Naive thymus-derived CD4-positive, alpha-beta T cell (primary cell): Measurements from ENCODE around the gene PI4KA. TPM values are rescaled to one million over a fixed set of nuclear protein-coding genes. Genes with fewer than 3 reads are reported as not detected.

Source experiments
- ATAC-seq: fragments of 150-1000 bp; cut with Tn5 transposase; 2 replicates; pipeline ENCODE4 v1.10.0; 2021; ENCODE audit warnings: mild to moderate bottlenecking, moderate library complexity
- CTCF ChIA-PET: fragments of 350-600 bp; sonication (Branson Sonifier 250); formaldehyde crosslinking; loops from one replicate; lab custom pipeline; 2021; ENCODE audit warnings: antibody characterized with exemption; lab: Charles Lee
- POLR2A ChIA-PET: fragments of 350-600 bp; sonication (Branson Sonifier 250); formaldehyde crosslinking; loops from one replicate; lab custom pipeline; 2021; ENCODE audit warnings: antibody characterized with exemption, inconsistent platforms; lab: Charles Lee
- DNase-seq, 9 donors: peaks; one replicate each; pipeline versions ENCODE4 v3.0.0 to v3.0.0-alpha.2; 2020 to 2022; ENCODE audit warnings: mixed read lengths in 1 of 9
- H3K27ac ChIP-seq: one replicate; pipeline ENCODE4 v1.7.0; 2013; ENCODE audit warnings: mild to moderate bottlenecking, low read depth, low read length, moderate library complexity
- H3K27me3 ChIP-seq, 2 donors: one replicate each; pipeline ENCODE4 v1.7.0; 2013; ENCODE audit warnings: low read length in 2 of 2, mild to moderate bottlenecking in 2 of 2, moderate library complexity in 2 of 2; ENCODE audit not compliant: control insufficient read depth in 2 of 2, insufficient read depth in 2 of 2
- H3K36me3 ChIP-seq, 3 experiments: 1 replicate in 2 of 3; 2 replicates in 1 of 3; pipeline ENCODE4 v1.7.0; 2013; ENCODE audit warnings: low read length in 3 of 3, mild to moderate bottlenecking in 3 of 3, moderate library complexity in 1 of 3; ENCODE audit not compliant: insufficient read depth in 3 of 3, control insufficient read depth in 2 of 3
- H3K4me1 ChIP-seq, 2 donors: one replicate each; pipeline ENCODE4 v1.7.0; 2013; ENCODE audit warnings: low read length in 2 of 2, mild to moderate bottlenecking in 2 of 2, moderate library complexity in 1 of 2; ENCODE audit not compliant: control insufficient read depth in 2 of 2, insufficient read depth in 2 of 2
- H3K4me3 ChIP-seq: 2 replicates; pipeline ENCODE4 v1.7.0; 2013; ENCODE audit warnings: mild to moderate bottlenecking, low read length
- H3K9me3 ChIP-seq, 3 experiments: 1 replicate in 2 of 3; 2 replicates in 1 of 3; pipeline ENCODE4 v1.7.0; 2013; ENCODE audit warnings: low read length in 3 of 3; ENCODE audit not compliant: control insufficient read depth in 2 of 3
- H3K27ac Mint-ChIP-seq, 9 donors: one replicate each; pipeline ENCODE4 v1.8.0; 2020 to 2022; ENCODE audit warnings: mixed read lengths in 9 of 9, mild to moderate bottlenecking in 8 of 9, moderate library complexity in 5 of 9, inconsistent platforms in 2 of 9
- H3K27me3 Mint-ChIP-seq, 5 donors: one replicate each; pipeline ENCODE4 v1.8.0; 2021 to 2022; ENCODE audit warnings: mixed read lengths in 5 of 5, mild to moderate bottlenecking in 1 of 5
- H3K36me3 Mint-ChIP-seq, 5 donors: one replicate each; pipeline ENCODE4 v1.8.0; 2020 to 2022; ENCODE audit warnings: mixed read lengths in 5 of 5, mild to moderate bottlenecking in 3 of 5, inconsistent platforms in 1 of 5
- H3K4me1 Mint-ChIP-seq, 7 donors: one replicate each; pipeline ENCODE4 v1.8.0; 2020 to 2022; ENCODE audit warnings: mixed read lengths in 7 of 7, mild to moderate bottlenecking in 3 of 7, inconsistent platforms in 1 of 7
- H3K4me3 Mint-ChIP-seq, 10 donors: one replicate each; pipeline ENCODE4 v1.8.0; 2020 to 2022; ENCODE audit warnings: mild to moderate bottlenecking in 10 of 10, mixed read lengths in 10 of 10, moderate library complexity in 6 of 10, inconsistent platforms in 2 of 10
- H3K9me3 Mint-ChIP-seq, 11 donors: one replicate each; pipeline ENCODE4 v1.8.0; 2020 to 2022; ENCODE audit warnings: mixed read lengths in 11 of 11, mild to moderate bottlenecking in 4 of 11, inconsistent platforms in 1 of 11, moderate library complexity in 1 of 11
- intact Hi-C, 2 donors: fragments of 100-400 bp; cut with micrococcal nuclease; formaldehyde crosslinking; loops; one replicate each; pipeline ENCODE4 v1.15.1; 2023
- polyA plus RNA-seq, 2 donors: library from polyadenylated mRNA; unstranded; fragments of 300-500 nt; fragmentation: Illumina TruSeq; gene quantifications; one replicate each; pipeline ENCODE4 v1.2.3, GENCODE V29; 2021
- total RNA-seq, 6 experiments: library from RNA in 5 of 6; stranded (reverse) in 5 of 6; gene quantifications; 1 replicate in 5 of 6; 2 replicates in 1 of 6; pipeline ENCODE4 v1.2.3 and lab custom pipeline; 2021 to 2026

PI4KA gene
- total and polyA plus RNA-seq, 7 experiments from 2014 or later, result 40.1 to 181 (median 156) TPM

DNA sequence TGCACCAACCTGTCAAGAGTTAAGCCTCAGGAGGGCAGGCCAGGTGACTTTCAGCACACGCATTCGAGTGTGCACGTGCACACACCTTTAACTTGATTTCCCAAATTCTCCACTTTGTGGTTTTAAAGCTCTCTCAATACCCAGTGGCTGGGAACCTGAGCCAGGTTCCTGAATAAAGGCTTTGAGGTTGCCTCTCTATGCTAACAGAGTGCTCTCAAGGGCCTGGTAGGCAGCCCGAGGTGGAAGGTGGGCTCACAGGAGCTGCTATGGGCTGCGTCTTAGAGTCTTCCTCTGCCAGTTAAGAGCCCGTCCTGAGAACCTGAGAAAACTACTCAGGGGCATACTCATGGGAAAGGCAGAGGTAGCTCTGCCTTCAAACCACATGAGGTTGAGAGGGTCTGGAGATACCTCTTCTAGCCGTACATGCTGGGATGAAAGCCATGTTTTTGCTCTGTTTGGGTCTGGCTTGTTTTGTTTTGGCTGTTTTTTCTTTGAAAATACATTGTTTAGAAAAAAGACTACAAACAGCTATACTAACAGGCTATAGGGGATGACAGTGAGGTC is 96.3 kb downstream of the PI4KA start:
- Mint-ChIP-seq H3K27ac (peak overlapping the region in 1 of 9 donors; percentile 10), H3K36me3 (peaks cover 10 to 54% (median 21%) of the 10 kb centered on the region in 5 donors), H3K9me3 (no peaks in the 10 kb centered on the region), H3K27me3 (no peaks in the 10 kb centered on the region), H3K4me3 (no peak overlapping the region), H3K4me1 (peaks cover 0 to 5% (median 0%) of the 10 kb centered on the region in 7 donors)
- no peak overlapping the region for H3K27ac ChIP-seq
- ChIA-PET CTCF (no interaction called here), POLR2A (no interaction called here)
- H3K4me1 ChIP-seq, result no peaks in the 10 kb centered on the region
- H3K9me3 ChIP-seq, result no peaks in the 10 kb centered on the region
- DNase-seq (no peak), ATAC-seq (no peak)
- no peaks in the 10 kb centered on the region for H3K27me3 ChIP-seq
- intact Hi-C loops, result no loop called here
- H3K36me3 ChIP-seq, result peaks cover 27 to 69% (median 33%) of the 10 kb centered on the region in 3 experiments
- H3K4me3 ChIP-seq, result no peak overlapping the region

DNA sequence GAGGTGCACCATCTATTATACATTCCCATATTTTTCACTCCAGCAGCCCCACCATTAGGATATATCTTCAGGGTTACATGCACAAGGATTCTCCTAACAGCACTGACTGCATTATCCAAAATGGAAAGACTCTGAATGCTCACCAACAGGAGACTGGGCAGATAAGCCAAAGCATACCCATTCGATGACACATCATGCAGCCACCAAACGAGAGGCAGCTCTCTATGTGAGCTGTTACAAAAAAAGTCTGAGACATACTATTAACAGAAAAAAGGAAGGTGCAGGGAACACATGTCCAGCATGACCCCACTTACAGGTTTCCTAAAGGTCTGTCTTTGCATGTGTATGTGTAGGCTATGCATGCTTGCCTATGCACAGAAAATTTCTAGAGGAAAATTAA is 97.1 kb downstream of the PI4KA start:
- Mint-ChIP-seq H3K36me3 (peaks cover 15 to 60% (median 26%) of the 10 kb centered on the region in 5 donors), H3K4me1 (peaks cover 0 to 5% (median 0%) of the 10 kb centered on the region in 7 donors), H3K27ac (peak overlapping the region in 2 of 9 donors; percentile 4 to 6), H3K4me3 (no peak overlapping the region), H3K27me3 (no peaks in the 10 kb centered on the region), H3K9me3 (no peaks in the 10 kb centered on the region)
- ATAC-seq, result no peak
- no peak for DNase-seq
- H3K4me3 ChIP-seq, result no peak overlapping the region
- no peaks in the 10 kb centered on the region for H3K9me3 ChIP-seq
- no peaks in the 10 kb centered on the region for H3K4me1 ChIP-seq
- ChIA-PET CTCF (no interaction called here), POLR2A (no interaction called here)
- H3K36me3 ChIP-seq, result peaks cover 27 to 71% (median 33%) of the 10 kb centered on the region in 3 experiments
- no peaks in the 10 kb centered on the region for H3K27me3 ChIP-seq
- H3K27ac ChIP-seq, result no peak overlapping the region
- intact Hi-C loops, result no loop called here

GRCh38 chr22:20760084-20760483 is 98.5 kb downstream of the PI4KA start:
- Mint-ChIP-seq H3K27me3 (no peaks in the 10 kb centered on the region), H3K36me3 (peaks cover 15 to 51% (median 22%) of the 10 kb centered on the region in 5 donors), H3K4me1 (no peaks in the 10 kb centered on the region), H3K9me3 (no peaks in the 10 kb centered on the region), H3K4me3 (no peak overlapping the region), H3K27ac (no peak overlapping the region)
- Histone ChIP-seq H3K4me1 (no peaks in the 10 kb centered on the region), H3K9me3 (no peaks in the 10 kb centered on the region), H3K36me3 (peaks cover 27 to 59% (median 33%) of the 10 kb centered on the region in 3 experiments), H3K4me3 (no peak overlapping the region), H3K27ac (no peak overlapping the region), H3K27me3 (no peaks in the 10 kb centered on the region)
- ATAC-seq, result no peak
- ChIA-PET CTCF (no interaction called here), POLR2A (no interaction called here)
- intact Hi-C loops, result no loop called here
- no peak for DNase-seq

GRCh38 chr22:20758688-20759087 is 99.9 kb downstream of the PI4KA start:
- POLR2A ChIA-PET, result no interaction called here

DNA sequence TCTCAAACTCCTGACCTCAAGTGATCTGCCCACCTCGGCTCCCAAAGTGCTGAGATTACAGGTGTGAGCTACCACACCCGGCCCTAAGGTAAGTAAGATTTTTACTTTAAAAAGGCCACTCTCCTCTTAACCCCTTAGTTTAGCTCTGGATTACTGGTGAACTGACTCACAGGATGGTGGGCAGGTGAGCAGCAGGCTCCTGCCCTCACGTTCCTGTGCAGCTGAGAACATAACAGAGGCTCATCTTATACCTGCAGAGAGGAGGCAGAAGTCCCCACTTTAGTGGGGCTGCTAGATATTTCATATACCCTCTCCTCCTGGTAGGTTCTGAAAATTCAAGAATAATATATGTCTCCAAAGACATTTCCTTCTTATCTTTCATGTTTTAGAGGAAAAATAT is 101.8 kb downstream of the PI4KA start:
- Mint-ChIP-seq H3K9me3 (no peaks in the 10 kb centered on the region), H3K36me3 (peaks cover 8 to 45% (median 12%) of the 10 kb centered on the region in 5 donors), H3K27ac (peak overlapping the region in 2 of 9 donors; percentile 51 to 67), H3K4me3 (no peak overlapping the region), H3K27me3 (no peaks in the 10 kb centered on the region), H3K4me1 (no peaks in the 10 kb centered on the region)
- Histone ChIP-seq H3K4me3 (no peak overlapping the region), H3K27me3 (no peaks in the 10 kb centered on the region), H3K36me3 (peaks cover 11 to 47% (median 12%) of the 10 kb centered on the region in 3 experiments), H3K4me1 (no peaks in the 10 kb centered on the region), H3K9me3 (no peaks in the 10 kb centered on the region), H3K27ac (no peak overlapping the region)
- DNase-seq, result no peak
- POLR2A ChIA-PET, result no interaction called here
- intact Hi-C loops, result no loop called here
- CTCF ChIA-PET, result no interaction called here
- ATAC-seq, result no peak

More at GRCh38 chr22:20758688-20759087, 99.9 kb downstream of the PI4KA start:
- H3K4me3 ChIP-seq, result no peak overlapping the region
- ATAC-seq (no peak), DNase-seq (no peak)
- H3K27me3 Mint-ChIP-seq, result no peaks in the 10 kb centered on the region
- H3K36me3 ChIP-seq, result peaks cover 14 to 49% (median 19%) of the 10 kb centered on the region in 3 experiments
- H3K27ac Mint-ChIP-seq, result no peak overlapping the region
- no peaks in the 10 kb centered on the region for H3K9me3 Mint-ChIP-seq
- no peaks in the 10 kb centered on the region for H3K4me1 Mint-ChIP-seq
- peaks cover 8 to 45% (median 14%) of the 10 kb centered on the region in 5 donors for H3K36me3 Mint-ChIP-seq
- no peaks in the 10 kb centered on the region for H3K27me3 ChIP-seq
- H3K4me3 Mint-ChIP-seq, result no peak overlapping the region
- no peak overlapping the region for H3K27ac ChIP-seq
- intact Hi-C loops, result no loop called here
- CTCF ChIA-PET, result no interaction called here
- H3K9me3 ChIP-seq, result no peaks in the 10 kb centered on the region
- no peaks in the 10 kb centered on the region for H3K4me1 ChIP-seq

DNA sequence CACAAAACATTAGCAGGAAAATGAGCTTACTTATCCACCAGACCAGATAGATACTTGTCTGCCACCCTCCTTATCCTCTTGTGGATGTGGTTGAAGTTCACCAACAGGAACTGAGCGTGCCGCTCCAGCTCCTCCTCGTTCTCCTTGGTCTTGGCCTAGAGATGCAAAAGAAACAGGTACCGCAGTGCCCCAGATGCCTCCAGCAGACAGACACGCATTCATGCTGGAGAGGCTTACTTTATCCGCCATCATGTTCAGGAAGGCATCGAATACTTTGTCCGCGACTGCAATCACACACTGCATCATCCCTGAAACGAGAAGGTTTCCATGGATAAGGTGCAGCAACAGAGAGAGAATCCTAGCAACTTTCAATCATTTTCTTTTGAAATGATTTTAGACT is 105.7 kb downstream of the PI4KA start:
- H3K4me1 ChIP-seq, result no peaks in the 10 kb centered on the region
- no peaks in the 10 kb centered on the region for H3K9me3 ChIP-seq
- peaks cover 0 to 2% (median 0%) of the 10 kb centered on the region in 7 donors for H3K4me1 Mint-ChIP-seq
- H3K36me3 Mint-ChIP-seq, result peaks cover 6 to 38% (median 9%) of the 10 kb centered on the region in 5 donors
- H3K27me3 Mint-ChIP-seq, result no peaks in the 10 kb centered on the region
- no peaks in the 10 kb centered on the region for H3K9me3 Mint-ChIP-seq
- ATAC-seq (no peak), DNase-seq (no peak)
- H3K36me3 ChIP-seq, result peaks cover 0 to 62% (median 0%) of the 10 kb centered on the region in 3 experiments
- no peak overlapping the region for H3K4me3 Mint-ChIP-seq
- ChIA-PET CTCF (interaction anchor here (0.6 kb wide), 1 partner anchor 344 kb away, joined by 3 read pairs; no protein-coding TSS in a partner anchor), POLR2A (no interaction called here)
- H3K27ac ChIP-seq, result no peak overlapping the region
- intact Hi-C loops, result no loop called here
- H3K27ac Mint-ChIP-seq, result peak overlapping the region in 2 of 9 donors; percentile 22 to 64
- H3K27me3 ChIP-seq, result no peaks in the 10 kb centered on the region
- H3K4me3 ChIP-seq, result no peak overlapping the region
